Epithelial cell of esophagus (primary cell): Measurements from ENCODE around the gene VSIG10.

Experiments used
- DNase-seq: peaks from one replicate; pipeline ENCODE4 v3.0.0; 2010; ENCODE audit warnings: low read depth
- H3K4me3 ChIP-seq: 2 replicates; pipeline ENCODE4 v1.5.1; 2011; ENCODE audit warnings: mild to moderate bottlenecking, low read length, control low read depth
- CTCF ChIP-seq: IDR thresholded peaks from 2 replicates; pipeline ENCODE4 v1.5.1; 2011; ENCODE audit warnings: low read depth, mild to moderate bottlenecking, low read length, control low read depth, inconsistent platforms; ENCODE audit not compliant: insufficient read depth; ENCODE audit errors: missing control alignments

Gene VSIG10

GRCh38 chr12:118126119-118126757 is 22.4 kb upstream of the VSIG10 start:
- no peak for DNase-seq
- TF ChIP-seq CTCF, result no peak

GRCh38 chr12:118125743-118126118 is 21.9 kb upstream of the VSIG10 start:
- DNase-seq, result no peak
- TF ChIP-seq CTCF, result no peak
- H3K4me3 ChIP-seq, result no peak overlapping the region

More at GRCh38 chr12:118126119-118126757, 22.4 kb upstream of the VSIG10 start:
- H3K4me3 ChIP-seq, result no peak overlapping the region

- TF ChIP-seq CTCF, result no peak
- no peak overlapping the region for H3K4me3 ChIP-seq
- no peak for DNase-seq
These were observed 20.6 kb upstream of the VSIG10 start for GRCh38 chr12:118124333-118124874.

GRCh38 chr12:118122264-118122663 is 18.5 kb upstream of the VSIG10 start:
- no peak for DNase-seq
- no peak for TF ChIP-seq CTCF
- no peak overlapping the region for H3K4me3 ChIP-seq

GRCh38 chr12:118120579-118121363 is 17.0 kb upstream of the VSIG10 start:
- no peak overlapping the region for H3K4me3 ChIP-seq
- TF ChIP-seq CTCF, result peak; percentile 52
- DNase-seq, result peak; percentile 65

GRCh38 chr12:118119449-118119879 is 15.7 kb upstream of the VSIG10 start:
- TF ChIP-seq CTCF, result no peak
- H3K4me3 ChIP-seq, result no peak overlapping the region
- no peak for DNase-seq

GRCh38 chr12:118109088-118109487 is 5.3 kb upstream of the VSIG10 start:
- no peak for TF ChIP-seq CTCF
- H3K4me3 ChIP-seq, result no peak overlapping the region
- DNase-seq, result no peak
